ENCODE measurements around the gene ALKBH5. TPM values are rescaled to one million over a fixed set of nuclear protein-coding genes. Genes with fewer than 3 reads are reported as not detected.
A peak's percentile ranks its signal among the peaks of the same experiment; 100 is the strongest.

Gene ALKBH5
- total and polyA plus RNA-seq, 2 donors (not counting 1 experiment from before 2014, with no cell fraction given): 70.3 to 103 TPM

DNA sequence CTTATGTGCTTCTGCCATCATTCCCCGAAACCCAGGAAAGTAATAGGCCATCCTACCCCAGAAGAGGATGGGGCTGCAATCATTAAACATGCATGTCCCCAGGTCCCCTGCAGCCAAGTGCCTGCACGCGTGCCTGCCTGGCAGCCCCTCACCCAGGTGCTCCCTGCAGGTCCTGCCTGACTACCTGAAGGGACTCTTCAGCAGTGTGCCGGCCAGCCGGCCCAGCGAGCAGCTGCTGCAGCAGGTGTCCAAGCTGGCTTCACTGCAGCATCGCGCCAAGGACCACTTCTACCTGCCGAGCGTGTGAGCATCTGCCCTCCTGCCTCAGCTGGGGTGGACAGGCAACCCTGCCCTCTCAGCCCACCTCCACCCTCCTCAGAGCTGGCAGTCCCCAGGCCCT is 16.2 kb upstream of the ALKBH5 start:
- no peak overlapping the region for H3K9ac ChIP-seq (ENCODE audit: insufficient read depth, low read length)
- no peak overlapping the region for H2AFZ ChIP-seq (ENCODE audit: low read length)
- no peaks in the 10 kb centered on the region for H3K27me3 ChIP-seq (ENCODE audit: control insufficient read depth, insufficient read depth, low read length)
- H3K4me2 ChIP-seq (ENCODE audit: extremely low read depth, insufficient read depth, low read length): no peak overlapping the region
- H3K79me2 ChIP-seq (ENCODE audit: control insufficient read depth, insufficient read depth, low read length): no peaks in the 10 kb centered on the region
- H3K4me1 ChIP-seq (ENCODE audit: control insufficient read depth, extremely low read depth, insufficient read depth, low read length): no peaks in the 10 kb centered on the region
- DNase-seq (ENCODE audit: low read depth in 2 of 2): no peak
- no peaks in the 10 kb centered on the region for H3K36me3 ChIP-seq (ENCODE audit: control insufficient read depth, insufficient read depth, low read length)
- no peak overlapping the region for H3K27ac ChIP-seq (ENCODE audit: insufficient read depth, low read length)
- H3K9me3 ChIP-seq (ENCODE audit: control insufficient read depth, insufficient read depth, low read depth, low read length): no peaks in the 10 kb centered on the region
- H3K4me3 ChIP-seq (replicated peaks in 1 of 4; ENCODE audit: control extremely low read depth in 1 of 4, insufficient read depth in 1 of 4, low read depth in 3 of 4, low read length in 4 of 4): no peak overlapping the region
- TF ChIP-seq, protein P1, sequence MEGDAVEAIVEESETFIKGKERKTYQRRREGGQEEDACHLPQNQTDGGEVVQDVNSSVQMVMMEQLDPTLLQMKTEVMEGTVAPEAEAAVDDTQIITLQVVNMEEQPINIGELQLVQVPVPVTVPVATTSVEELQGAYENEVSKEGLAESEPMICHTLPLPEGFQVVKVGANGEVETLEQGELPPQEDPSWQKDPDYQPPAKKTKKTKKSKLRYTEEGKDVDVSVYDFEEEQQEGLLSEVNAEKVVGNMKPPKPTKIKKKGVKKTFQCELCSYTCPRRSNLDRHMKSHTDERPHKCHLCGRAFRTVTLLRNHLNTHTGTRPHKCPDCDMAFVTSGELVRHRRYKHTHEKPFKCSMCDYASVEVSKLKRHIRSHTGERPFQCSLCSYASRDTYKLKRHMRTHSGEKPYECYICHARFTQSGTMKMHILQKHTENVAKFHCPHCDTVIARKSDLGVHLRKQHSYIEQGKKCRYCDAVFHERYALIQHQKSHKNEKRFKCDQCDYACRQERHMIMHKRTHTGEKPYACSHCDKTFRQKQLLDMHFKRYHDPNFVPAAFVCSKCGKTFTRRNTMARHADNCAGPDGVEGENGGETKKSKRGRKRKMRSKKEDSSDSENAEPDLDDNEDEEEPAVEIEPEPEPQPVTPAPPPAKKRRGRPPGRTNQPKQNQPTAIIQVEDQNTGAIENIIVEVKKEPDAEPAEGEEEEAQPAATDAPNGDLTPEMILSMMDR (conservative IDR thresholded peaks at IDR 0.05 in 1 of 2, IDR thresholded peaks at IDR 0.05 in 1 of 2; ENCODE audit: low read depth in 1 of 2, low read length in 2 of 2): no peak
- TF ChIP-seq EZH2 (IDR thresholded peaks at IDR 0.05; ENCODE audit: low read length, missing control alignments): no peak
- H4K20me1 ChIP-seq (ENCODE audit: control insufficient read depth, extremely low read depth, insufficient read depth, low read length): no peaks in the 10 kb centered on the region

DNA sequence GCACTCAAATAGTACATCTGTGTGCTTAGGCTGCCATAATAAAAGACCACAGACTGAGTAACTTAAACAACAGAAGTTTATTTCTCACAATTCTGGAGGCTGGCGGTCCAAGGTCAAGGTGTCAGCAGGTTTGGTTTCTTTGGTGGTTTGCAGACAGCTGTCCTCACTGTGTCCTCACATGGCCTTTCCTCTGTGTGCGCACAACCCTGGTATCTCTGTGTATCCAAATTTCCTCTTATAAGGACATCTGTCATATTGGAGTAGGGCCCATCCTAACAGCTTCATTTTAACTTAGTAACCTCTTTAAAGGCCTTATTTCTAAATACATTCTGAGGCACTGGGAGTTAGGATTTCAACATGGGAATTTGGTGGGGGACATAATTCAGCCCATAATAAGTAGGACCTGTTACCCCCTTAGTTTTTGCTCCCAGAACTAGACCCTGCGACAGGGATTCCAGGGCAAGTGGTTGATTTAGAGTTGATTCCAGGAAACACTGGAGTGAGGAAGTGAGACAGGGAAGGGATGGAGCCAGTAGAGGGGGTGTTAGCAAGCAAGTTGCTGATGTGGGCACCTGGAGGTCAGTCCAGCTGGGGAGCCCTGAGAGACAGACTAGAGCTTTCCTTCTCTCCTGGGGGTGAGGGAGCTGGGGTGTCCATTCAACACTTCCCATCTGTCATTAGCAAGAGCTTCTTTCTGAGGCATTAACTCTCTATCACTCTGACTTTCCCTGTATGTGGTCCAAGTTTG is 10.9 kb upstream of the ALKBH5 start:
- DNase-seq (ENCODE audit: low read depth in 2 of 2): peak in 1 of 2 donors; percentile 76
- H3K36me3 ChIP-seq (ENCODE audit: control insufficient read depth, insufficient read depth, low read length): no peaks in the 10 kb centered on the region
- no peak overlapping the region for H3K4me3 ChIP-seq (replicated peaks in 1 of 4; ENCODE audit: control extremely low read depth in 1 of 4, insufficient read depth in 1 of 4, low read depth in 3 of 4, low read length in 4 of 4)
- no peaks in the 10 kb centered on the region for H3K79me2 ChIP-seq (ENCODE audit: control insufficient read depth, insufficient read depth, low read length)
- no peak overlapping the region for H3K27ac ChIP-seq (ENCODE audit: insufficient read depth, low read length)
- H3K4me1 ChIP-seq (ENCODE audit: control insufficient read depth, extremely low read depth, insufficient read depth, low read length): no peaks in the 10 kb centered on the region
- no peak overlapping the region for H2AFZ ChIP-seq (ENCODE audit: low read length)
- no peaks in the 10 kb centered on the region for H4K20me1 ChIP-seq (ENCODE audit: control insufficient read depth, extremely low read depth, insufficient read depth, low read length)
- no peak overlapping the region for H3K9ac ChIP-seq (ENCODE audit: insufficient read depth, low read length)
- no peak overlapping the region for H3K4me2 ChIP-seq (ENCODE audit: extremely low read depth, insufficient read depth, low read length)
- no peaks in the 10 kb centered on the region for H3K27me3 ChIP-seq (ENCODE audit: control insufficient read depth, insufficient read depth, low read length)
- TF ChIP-seq, protein P1 (conservative IDR thresholded peaks at IDR 0.05 in 1 of 2, IDR thresholded peaks at IDR 0.05 in 1 of 2; ENCODE audit: low read depth in 1 of 2, low read length in 2 of 2): no peak
- TF ChIP-seq EZH2 (IDR thresholded peaks at IDR 0.05; ENCODE audit: low read length, missing control alignments): no peak
- H3K9me3 ChIP-seq (ENCODE audit: control insufficient read depth, insufficient read depth, low read depth, low read length): no peaks in the 10 kb centered on the region

DNA sequence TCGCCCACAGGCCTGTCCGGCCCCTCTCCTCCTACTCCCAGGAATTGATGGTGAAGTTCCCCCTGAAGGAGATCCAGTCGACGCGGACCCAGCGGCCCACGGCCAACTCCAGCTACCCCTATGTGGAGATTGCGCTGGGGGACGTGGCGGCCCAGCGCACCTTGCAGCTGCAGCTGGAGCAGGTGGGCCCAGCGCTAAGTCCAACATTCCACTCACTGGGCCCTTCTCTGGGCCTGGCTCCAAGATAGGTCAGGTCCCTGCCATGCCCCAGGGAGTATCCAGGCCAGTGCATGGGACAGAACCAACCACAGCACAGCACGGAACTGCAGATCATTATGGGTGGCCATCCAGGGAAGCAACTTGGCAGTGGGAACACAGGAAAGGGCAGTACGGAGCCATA is 9.9 kb upstream of the ALKBH5 start:
- no peak for TF ChIP-seq EZH2 (IDR thresholded peaks at IDR 0.05; ENCODE audit: low read length, missing control alignments)
- TF ChIP-seq, protein P1 (conservative IDR thresholded peaks at IDR 0.05 in 1 of 2, IDR thresholded peaks at IDR 0.05 in 1 of 2; ENCODE audit: low read depth in 1 of 2, low read length in 2 of 2): no peak
- no peaks in the 10 kb centered on the region for H3K36me3 ChIP-seq (ENCODE audit: control insufficient read depth, insufficient read depth, low read length)
- no peak overlapping the region for H3K4me3 ChIP-seq (replicated peaks in 1 of 4; ENCODE audit: control extremely low read depth in 1 of 4, insufficient read depth in 1 of 4, low read depth in 3 of 4, low read length in 4 of 4)
- H3K27ac ChIP-seq (ENCODE audit: insufficient read depth, low read length): no peak overlapping the region
- no peaks in the 10 kb centered on the region for H3K4me1 ChIP-seq (ENCODE audit: control insufficient read depth, extremely low read depth, insufficient read depth, low read length)
- no peak overlapping the region for H3K9ac ChIP-seq (ENCODE audit: insufficient read depth, low read length)
- DNase-seq (ENCODE audit: low read depth in 2 of 2): no peak
- no peak overlapping the region for H2AFZ ChIP-seq (ENCODE audit: low read length)
- no peaks in the 10 kb centered on the region for H3K79me2 ChIP-seq (ENCODE audit: control insufficient read depth, insufficient read depth, low read length)
- no peaks in the 10 kb centered on the region for H4K20me1 ChIP-seq (ENCODE audit: control insufficient read depth, extremely low read depth, insufficient read depth, low read length)
- no peaks in the 10 kb centered on the region for H3K9me3 ChIP-seq (ENCODE audit: control insufficient read depth, insufficient read depth, low read depth, low read length)
- no peak overlapping the region for H3K4me2 ChIP-seq (ENCODE audit: extremely low read depth, insufficient read depth, low read length)
- no peaks in the 10 kb centered on the region for H3K27me3 ChIP-seq (ENCODE audit: control insufficient read depth, insufficient read depth, low read length)
